GM21717 (cell line): ENCODE results near the gene KBTBD3.
"Not testable (repeated sequence)": the region's sequence is repeated elsewhere in the genome, so short reads cannot be mapped to it uniquely, and the experiment has no call there.

ENCODE experiments used
- ATAC-seq: cut with Tn5 transposase; IDR thresholded peaks from one replicate; pipeline ENCODE4 v1.9.1; 2021; ENCODE audit warnings: mild to moderate bottlenecking, moderate library complexity; ENCODE audit not compliant: unreplicated experiment

The KBTBD3 gene

DNA sequence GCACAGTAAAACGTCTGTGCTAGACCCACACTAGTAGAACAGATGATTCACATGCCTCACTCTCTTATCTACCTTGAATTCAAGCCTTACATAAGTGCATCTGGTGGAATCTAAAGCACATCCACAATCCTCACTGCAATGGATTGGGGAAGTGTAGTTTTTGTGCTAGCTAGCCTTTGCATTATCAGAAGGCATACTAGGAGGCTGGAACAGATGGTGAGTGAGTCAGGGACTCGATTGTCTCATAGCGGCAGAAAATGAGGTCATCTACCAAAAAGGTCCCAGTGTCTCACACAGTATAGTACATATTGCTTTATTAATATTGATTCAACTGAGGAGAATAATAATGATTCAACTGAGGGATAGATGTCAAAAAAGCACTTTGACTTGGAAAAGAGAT lies 64.4 kb downstream of the KBTBD3 start:
- no peak for ATAC-seq

DNA sequence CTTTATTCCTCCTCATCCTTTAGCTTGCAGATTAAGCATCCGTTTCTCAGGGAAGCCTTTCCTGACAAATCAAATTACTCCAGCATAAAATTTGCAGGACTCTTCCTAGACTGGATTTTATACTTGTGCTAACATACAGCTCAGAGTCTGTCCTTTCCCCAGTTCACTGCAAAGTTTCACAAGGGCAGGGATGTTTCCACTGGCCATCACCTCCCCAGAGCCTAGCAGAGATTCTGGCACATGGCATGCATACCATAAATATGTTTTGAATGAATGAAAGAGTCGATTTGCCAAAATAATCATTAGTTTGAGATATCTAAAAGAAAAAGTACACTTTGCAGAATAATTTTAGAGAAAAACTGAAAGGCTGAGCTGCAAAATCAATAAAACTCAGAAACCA lies 65.7 kb downstream of the KBTBD3 start:
- ATAC-seq: no peak

DNA sequence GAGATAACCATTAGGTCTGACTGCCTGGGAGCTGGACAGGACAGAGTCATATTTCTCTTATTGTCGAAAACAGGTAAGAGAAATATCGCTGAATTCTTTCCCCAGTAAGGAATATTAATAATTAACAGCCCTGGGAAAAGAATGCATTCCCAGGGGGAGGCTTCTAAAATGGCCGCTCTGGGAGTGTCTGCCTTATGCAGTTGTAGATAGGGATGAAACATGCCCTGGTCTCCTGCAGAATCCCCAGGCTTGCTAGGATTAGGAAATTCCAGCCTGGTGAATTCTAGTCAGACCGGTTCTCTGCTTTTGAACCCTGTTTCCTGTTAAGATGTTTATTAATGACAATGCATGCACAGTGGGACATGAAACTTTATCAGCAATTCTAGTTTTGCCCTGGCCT lies 74.1 kb downstream of the KBTBD3 start:
- not testable (repeated sequence) for ATAC-seq

DNA sequence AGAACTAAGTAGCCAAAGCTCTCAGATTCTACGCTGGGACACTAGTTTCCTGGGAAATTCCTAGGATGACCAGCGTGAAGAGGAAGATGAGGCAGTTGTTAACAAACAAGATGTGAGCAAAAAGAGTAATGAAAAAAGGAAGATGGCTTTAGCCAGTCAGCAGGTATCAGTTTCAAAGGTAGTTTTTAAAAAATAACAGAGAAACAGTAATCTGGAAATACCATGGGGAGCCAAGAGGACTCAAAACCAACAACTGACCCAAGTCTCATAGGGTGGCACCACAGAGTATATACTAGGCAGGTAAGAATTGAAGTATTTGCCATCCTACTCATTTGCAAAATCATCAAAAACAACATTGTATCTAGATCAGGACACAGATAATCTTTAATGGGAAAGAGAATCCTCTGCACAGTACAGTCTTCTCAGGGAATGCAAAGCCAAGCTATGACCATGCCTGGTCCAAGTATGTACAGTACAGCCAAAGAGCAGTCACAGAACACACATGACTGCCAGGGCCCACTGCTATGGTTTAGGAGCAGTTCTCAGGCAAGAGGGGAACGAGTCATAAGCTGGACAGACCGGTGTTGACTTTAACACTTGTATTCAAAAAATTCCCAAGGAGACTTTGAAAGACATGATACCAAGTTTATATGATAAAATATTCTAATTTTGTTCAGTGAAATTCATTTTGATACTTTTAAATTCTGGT lies 75.7 kb downstream of the KBTBD3 start:
- ATAC-seq: peak; percentile 58
